Body of pancreas (tissue), 4 donors: Measurements from ENCODE around the gene APOBEC3G.

Experiments used
- CTCF ChIP-seq, 7 experiments: fragments of 450-650 bp in 4 of 7; fragments of 200-600 bp in 3 of 7; sonication (generic) in 3 of 7; IDR thresholded peaks; one replicate each; pipeline ENCODE4 v1.5.1; 2016 to 2019; ENCODE audit warnings: antibody characterized with exemption in 7 of 7
- POLR2A ChIP-seq, 3 donors: fragments of 450-650 bp; IDR thresholded peaks; one replicate each; pipeline ENCODE4 v1.6.1; 2016; ENCODE audit warnings: antibody characterized with exemption in 3 of 3, mild to moderate bottlenecking in 2 of 3

- TF ChIP-seq CTCF (IDR thresholded peaks at IDR 0.05) (no peak), POLR2A (IDR thresholded peaks at IDR 0.05) (no peak)
Measured at GRCh38 chr22:39027717-39028116, 49.4 kb upstream of the APOBEC3G start.
